Raji (cell line): ENCODE measurements around the gene WWOX.

Experiments
- POLR2A ChIP-seq: IDR thresholded peaks from 2 replicates; pipeline ENCODE4 v1.6.1; 2011; ENCODE audit warnings: low read depth, low read length, control low read depth; ENCODE audit not compliant: insufficient read depth

The WWOX gene

DNA sequence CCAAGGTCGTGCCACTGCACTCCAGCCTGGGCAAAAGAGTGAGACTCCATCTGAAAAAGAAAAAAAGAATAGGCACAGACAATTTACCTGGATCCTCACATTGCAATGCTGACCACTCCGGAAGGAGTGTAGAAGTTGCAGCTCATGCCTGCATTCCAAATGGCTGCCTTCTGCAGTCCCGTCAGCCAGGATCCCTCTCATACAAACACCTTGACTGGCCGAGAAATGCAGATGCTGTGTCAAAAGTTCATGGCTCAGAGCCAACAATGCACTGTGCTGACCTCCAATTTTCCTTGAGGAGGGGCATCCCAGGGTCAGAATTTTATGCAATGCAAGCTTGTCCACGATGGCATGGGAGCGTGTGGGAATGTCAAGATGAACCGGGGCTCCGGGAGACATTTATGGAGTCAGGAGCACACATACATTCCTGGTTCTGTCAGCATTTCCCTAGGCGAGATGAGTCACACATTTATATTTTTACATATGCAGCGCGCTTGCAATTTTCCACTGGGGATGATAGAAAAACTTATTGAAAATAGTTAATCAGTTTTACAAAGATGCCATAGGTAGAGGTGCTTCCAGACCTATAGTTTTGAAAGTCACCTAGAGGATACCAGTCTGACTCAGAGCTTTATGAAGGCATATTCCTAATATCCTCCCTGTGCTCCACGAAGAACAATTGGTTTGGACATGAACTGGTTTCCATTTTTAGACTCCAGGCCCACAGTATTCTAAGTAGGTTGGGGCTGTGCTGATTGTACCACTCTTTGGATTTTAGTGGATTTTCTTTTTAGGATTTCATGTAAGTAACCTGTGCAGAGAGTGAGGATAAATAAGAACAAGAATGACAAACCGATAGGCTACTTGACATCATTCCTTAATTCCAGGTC, 886.5 kb downstream of the WWOX start:
- TF ChIP-seq POLR2A: no peak

DNA sequence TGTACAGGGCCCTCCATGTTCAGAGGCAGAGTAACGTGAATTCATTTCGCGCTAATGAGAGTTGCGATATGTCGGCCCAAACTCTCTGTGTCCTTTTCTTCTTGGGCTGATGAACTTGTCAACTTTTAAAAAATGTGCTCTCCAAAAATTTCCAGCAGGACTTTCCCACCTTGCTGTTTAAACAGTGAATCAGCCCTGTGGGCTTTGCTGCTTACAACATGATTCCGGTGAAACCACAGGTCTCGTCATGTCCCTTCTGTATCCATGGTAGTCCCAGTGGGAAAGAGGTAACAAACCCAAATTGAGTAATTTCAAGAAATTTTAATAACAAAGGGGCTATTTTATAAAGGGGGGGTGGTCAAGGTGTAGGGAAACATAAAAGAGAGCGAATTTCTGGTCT, 888.2 kb downstream of the WWOX start:
- no peak for TF ChIP-seq POLR2A

DNA sequence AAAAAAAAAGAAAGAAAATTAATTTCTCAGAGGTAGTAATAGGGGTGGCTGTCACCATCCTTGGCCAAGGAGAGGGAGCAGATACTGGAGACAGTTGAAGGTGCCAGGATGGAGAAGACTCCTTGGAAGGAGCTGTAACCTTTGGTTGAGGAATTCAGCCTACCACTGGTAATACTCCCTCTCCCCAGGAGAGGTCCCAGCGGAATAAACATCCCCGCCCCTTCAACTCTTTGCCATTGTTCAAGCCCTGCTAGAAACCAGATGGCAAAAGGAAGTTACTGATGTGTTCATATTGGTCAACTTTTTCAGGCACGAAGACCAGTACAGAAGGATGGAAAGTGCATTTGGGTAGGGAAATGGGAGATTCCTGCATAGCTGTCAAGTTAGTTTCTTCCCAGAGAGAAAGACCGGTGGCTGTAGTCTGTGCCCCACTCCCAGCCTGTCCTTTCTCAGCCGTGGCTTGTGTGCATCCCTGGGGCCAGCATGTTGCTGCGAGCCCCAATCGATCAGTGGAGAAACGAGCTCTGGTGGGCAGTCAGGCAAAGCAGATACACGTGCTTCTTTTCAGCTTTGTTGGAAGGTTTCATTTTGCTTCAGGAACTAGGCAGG, 889.0 kb downstream of the WWOX start:
- no peak for TF ChIP-seq POLR2A

DNA sequence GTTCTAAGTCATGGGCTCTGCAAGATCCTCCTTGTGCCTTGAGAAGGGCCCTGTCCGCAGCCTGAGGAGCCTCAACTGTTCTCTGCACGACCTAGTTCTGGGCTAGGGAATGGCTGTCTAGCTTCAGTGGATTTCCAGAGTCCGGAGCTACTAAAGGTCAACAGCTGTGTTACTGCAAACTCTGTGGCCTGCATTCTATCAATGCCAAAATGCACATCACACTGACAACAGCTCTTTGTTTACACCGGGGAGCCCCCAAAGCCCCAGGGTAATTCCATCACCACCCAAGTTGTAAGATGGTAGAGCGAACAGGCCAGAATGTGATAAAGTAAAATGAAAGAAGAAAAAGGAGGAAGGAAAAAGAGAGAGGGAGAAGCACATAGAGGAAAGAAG, 890.9 kb downstream of the WWOX start:
- TF ChIP-seq POLR2A: no peak

DNA sequence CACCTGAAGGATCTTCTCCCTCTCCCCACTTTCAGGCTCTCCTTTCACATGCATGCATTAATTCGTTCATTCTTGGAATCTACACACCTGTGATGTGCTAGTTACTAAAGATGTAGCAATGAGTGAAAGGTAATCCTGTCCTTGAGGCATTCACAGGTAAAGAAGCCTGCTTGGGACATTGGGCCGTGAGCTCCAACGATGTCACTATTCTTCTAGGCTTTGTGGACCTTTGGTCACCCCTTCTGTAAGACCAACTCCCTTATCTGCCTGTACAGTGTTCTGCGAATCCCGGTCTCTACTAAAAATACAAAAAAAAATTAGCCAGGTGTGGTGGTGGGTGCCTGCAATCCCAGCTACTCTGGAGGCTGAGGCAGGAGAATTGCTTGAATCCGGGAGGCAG, 892.5 kb downstream of the WWOX start:
- no peak for TF ChIP-seq POLR2A

DNA sequence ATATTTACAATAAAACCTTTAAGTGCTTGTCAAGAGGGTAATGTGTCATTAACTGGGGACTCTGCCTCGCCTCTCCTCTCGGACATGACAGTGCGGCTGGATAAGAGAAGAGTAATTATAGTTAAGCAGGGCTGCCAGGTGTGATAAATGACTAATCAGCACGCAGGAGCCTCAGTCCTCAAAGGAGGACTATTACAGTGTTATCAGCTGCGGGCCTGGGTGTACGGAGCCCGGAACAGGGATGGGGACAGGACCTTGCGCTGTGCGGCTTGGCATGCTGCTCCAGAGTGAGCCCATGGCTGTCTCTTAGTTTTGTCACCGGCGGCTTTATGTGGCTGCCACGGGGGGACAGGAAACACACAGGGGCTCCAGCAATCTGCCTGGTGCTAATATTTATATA, 893.9 kb downstream of the WWOX start:
- no peak for TF ChIP-seq POLR2A

DNA sequence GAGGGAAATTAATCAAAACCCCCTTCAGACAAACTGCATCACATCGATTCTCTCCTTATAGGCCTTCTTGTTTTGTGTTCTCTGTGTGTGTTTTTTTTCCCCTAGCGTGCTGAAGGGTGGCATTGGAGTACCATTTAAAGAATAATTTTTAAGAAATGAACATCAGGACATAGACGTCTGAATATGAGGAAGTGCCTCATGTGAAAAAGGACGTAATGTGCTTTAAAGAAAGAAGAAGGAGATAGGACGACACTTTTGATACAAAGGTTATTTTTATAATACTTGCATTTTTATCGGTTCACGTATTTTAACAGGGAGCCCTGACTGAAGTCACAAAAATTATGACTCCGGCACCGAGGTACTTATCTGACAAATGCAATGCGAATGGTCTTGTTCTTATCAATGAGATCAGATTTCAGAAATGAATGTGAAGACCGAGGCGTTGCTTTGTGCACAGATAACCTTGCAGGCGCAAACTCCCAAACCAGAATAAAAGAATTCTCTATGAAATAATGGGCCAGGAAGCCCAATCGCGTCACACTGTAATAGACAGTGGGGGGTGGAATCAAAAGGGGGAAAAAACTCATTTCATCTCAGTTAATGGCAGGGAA, 894.8 kb downstream of the WWOX start:
- TF ChIP-seq POLR2A: no peak

DNA sequence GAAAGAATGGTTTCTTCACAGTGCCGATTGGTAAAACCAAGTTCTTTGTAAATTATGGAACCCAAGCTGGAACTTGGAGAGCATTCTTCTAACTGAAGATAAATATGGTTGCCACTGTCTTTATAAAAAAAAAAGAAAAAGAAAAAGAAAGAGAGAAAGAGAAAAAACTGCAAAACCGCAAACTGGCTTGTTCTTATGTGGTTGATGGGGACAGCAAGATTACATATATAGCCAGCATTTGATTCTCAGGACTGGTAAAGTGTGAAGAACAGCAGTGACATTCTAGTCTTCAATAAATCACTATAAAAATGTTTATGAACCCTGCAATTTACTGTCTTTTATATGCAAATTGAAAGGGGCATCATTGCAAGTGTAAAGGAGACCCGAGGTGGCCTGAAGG, 896.0 kb downstream of the WWOX start:
- TF ChIP-seq POLR2A: no peak

DNA sequence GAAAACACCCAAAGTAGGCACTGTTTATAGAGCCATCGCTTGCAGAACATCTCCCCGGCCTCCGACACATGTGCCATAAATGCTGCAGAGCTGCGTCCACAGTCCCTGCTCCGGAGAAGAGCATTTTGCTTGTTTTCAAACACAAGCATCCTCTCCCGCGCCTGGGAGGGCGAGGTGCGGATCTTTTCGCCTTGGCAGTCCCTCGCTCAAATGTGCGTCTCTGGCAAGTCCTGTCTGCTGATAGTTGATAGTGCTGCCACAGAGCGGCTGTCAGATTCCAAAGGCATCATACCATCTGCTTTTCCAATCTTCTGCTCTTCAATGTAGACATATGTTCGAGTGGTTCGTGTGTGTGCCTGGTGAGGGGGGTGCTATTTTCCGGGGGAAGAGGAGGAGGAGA, 897.3 kb downstream of the WWOX start:
- no peak for TF ChIP-seq POLR2A

DNA sequence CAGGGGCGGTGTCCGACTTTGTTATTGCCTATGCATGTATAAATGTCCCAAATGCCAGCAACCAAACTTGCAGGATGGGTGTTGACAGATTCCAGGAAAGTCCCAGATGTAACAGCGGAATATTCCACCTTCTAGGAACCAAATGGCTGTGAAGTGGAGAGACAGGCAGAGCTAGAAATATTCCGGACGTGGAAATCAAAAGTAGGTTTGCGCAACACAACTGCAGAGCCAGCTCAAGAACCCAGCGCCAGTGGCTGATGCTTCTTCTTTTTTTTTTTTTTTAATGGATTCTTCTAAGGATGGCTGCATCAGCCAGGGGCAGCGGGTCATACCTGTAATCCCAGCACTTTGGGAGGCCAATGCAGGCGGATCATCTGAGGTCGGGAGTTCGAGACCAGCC, 899.4 kb downstream of the WWOX start:
- TF ChIP-seq POLR2A: no peak

DNA sequence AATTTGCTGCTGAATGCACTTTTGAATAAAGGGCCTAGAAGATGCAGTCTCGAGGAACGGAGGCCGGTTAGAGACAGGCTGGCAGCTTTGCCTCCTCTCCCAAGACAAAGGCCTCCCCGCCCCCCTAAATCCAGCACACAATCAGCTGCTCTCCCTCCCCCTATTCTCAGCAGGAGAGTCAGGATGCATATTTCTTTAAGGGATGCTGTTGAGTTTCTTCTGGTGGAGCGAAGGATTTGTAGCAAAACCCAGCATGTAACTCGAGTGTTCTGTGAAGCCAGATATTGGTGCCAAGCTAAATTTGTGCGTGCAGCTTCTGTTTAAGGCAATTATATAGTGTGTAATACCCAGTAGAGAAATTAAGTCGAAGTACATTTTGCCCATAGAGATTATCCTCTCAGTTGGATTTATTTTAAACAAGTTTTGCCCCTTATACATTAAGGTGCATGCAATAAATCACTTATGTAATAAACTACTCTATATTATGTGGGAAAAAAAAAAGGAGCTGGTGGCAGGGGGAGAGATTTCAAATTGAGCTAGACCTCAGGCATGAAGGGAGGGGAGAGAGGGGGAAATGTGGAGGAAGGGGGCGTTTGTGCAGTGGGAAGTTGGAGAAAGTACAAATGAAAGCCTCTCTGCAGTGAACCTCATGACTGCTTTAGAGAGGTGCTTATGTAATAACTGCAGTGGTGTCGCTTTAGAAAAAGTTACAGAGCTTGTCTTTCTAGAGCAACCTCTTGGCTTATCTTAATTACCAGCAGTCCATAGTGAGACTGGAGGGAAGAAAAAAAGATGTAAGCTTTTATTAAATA, 901.9 kb downstream of the WWOX start:
- TF ChIP-seq POLR2A: no peak

DNA sequence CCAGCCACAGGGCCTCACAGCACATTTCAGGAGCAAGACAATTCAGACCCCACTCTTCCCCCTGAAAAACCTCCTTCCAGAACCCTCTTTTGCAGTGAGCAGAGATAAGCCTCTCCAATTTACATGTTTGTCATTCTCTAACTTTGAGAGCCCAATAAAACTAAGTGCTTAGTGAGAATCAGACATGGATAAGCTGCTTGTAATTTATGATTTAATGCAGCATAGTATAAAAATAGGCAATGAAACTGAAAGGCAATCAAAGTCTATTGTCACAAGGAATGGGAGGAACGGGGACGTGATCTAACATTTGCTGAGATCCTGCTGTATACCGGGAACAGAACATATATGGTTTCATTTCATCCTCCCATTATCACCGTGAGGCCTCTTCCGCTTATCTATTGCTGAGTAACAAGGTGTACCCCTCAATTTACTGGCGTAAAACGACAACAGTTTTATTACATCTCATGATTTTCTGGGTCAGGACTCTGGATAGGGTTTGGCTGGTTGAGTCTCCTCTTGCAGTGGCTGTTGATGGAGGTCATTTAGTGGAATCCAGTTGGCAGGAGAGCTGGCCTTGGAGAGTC, 903.7 kb downstream of the WWOX start:
- no peak for TF ChIP-seq POLR2A

DNA sequence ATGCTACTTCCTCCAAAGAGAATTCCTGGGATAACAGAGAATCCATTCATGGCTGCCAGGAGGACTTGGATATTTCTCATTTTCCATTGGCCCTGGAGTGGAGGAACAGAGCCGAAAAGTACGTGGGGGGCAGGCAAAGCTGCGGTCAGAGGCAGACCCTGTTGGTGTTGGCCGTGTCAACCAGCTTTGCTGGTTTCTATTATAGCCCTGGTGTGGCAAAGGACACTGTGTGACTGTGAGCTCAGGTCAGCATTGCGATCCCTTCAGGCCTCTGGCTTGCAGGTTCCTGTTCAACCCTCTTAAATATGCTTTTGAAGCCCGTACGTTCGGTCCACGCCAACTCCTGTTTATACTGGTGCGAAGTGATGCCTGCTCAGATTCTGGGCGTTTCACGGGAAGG, 904.9 kb downstream of the WWOX start:
- no peak for TF ChIP-seq POLR2A

DNA sequence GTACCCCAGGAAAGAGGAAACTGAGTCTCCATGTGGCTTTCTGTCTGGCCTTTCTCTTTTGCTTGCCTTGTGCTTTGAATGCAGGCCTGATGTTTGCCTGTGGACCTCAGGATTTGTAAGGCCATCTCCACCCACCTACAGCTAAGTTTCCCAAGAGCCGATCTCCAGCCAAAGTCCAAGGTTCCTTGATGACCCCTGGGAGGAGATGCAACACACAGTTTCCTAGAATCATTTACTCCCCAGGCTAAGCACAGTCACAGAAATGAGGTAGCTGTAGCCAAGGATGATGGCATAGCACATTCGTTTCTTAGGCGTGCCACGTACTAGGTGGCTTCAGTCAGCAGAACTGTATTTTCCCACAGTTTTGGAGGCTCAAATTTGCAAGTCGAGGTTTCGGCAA, 905.6 kb downstream of the WWOX start:
- no peak for TF ChIP-seq POLR2A

DNA sequence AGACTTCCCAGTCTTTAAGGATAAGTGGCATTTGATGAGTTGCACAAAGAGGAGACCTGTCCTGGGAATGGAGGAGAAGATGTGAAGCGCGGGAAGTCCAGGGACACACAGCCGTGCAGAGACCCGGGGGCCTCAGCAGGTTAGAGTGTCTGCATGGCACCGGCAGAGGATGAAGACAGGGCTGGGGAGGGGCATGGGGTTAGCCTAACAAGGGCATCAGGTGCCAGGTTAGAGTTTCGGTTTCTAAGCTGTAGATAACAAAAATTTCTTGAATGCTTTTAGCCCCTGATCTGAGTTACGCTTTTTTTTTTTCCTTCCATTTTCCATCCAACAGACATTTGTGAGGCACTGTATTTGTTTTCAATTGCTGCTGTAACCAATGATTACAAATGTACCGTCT, 906.8 kb downstream of the WWOX start:
- TF ChIP-seq POLR2A: no peak

DNA sequence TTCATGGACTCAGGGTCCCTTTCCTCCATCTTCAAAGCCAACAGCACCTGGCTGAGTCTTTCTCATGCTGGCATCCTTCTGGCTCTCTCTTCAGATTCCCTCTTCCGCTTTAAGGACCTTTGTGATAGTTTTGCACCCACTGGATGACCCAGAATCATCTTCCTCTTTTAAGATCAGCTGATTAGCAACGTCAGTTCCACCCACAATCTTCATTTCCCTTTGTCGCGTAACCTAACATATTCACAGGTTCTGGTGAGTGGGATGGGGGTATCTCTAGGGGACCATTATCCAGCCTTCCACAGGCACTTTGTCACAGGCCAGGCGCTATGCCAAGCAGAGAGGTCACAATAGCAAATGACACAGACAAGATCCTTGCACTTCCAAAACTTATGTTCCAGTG, 907.3 kb downstream of the WWOX start:
- no peak for TF ChIP-seq POLR2A

DNA sequence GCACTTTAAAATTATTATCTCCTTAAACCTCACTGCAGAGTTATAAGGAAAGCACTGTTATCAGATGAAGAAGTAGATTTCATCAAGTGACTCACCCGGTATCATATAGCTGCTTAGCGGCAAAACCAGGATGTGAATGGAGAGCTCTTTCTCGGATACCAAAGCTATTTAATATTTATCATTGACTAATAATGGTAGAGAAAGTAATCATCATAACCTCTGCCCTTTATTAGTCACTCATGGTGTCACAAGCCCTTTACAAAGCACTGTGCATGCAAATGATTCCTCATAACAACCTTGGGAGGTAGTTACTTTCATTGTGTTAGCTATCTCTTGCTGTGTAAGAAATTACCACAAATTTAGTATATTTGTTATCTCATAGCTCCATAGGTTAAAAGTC, 908.2 kb downstream of the WWOX start:
- TF ChIP-seq POLR2A: no peak
